Neuronal stem cell (in vitro differentiated cells): ENCODE data around the gene SYN1.
A peak's percentile ranks its signal among the peaks of the same experiment; 100 is the strongest.
"Not testable (repeated sequence)": the region's sequence is repeated elsewhere in the genome, so short reads cannot be mapped to it uniquely, and the experiment has no call there.

ENCODE experiments used
- DNase-seq: peaks from one replicate; pipeline ENCODE4 v3.0.0-alpha.2; 2013; ENCODE audit warnings: low spot score
- H2AFZ ChIP-seq: one replicate; pipeline ENCODE4 v1.6.1; 2013; ENCODE audit warnings: mild to moderate bottlenecking, low read length, inconsistent platforms
- H2AK5ac ChIP-seq: 2 replicates; pipeline ENCODE4 v1.6.1; 2013; ENCODE audit warnings: low read depth, mild to moderate bottlenecking, inconsistent platforms, low read length, moderate library complexity, mixed read lengths
- H2BK120ac ChIP-seq: 2 replicates; pipeline ENCODE4 v1.6.1; 2013; ENCODE audit warnings: low read depth, mild to moderate bottlenecking, inconsistent platforms, low read length, moderate library complexity, mixed read lengths
- H2BK12ac ChIP-seq: one replicate; pipeline ENCODE4 v1.6.1; 2013; ENCODE audit warnings: low read length, inconsistent platforms
- H2BK15ac ChIP-seq: 2 replicates; pipeline ENCODE4 v1.6.1; 2013; ENCODE audit warnings: mild to moderate bottlenecking, low read length, inconsistent platforms, mixed read lengths
- H2BK5ac ChIP-seq: one replicate; pipeline ENCODE4 v1.6.1; 2013; ENCODE audit warnings: inconsistent platforms, mild to moderate bottlenecking, low read length, moderate library complexity
- H3K14ac ChIP-seq: one replicate; pipeline ENCODE4 v1.6.1; 2013; ENCODE audit warnings: low read length, inconsistent platforms
- H3K18ac ChIP-seq: 2 replicates; pipeline ENCODE4 v1.6.1; 2013; ENCODE audit warnings: low read length, inconsistent platforms
- H3K23ac ChIP-seq: 2 replicates; pipeline ENCODE4 v1.6.1; 2013; ENCODE audit warnings: low read depth, mild to moderate bottlenecking, mixed read lengths, low read length, inconsistent platforms; ENCODE audit not compliant: poor library complexity
- H3K27ac ChIP-seq: replicated peaks from 3 replicates; pipeline ENCODE4 v1.5.1; 2013; ENCODE audit warnings: low read length, inconsistent platforms
- H3K27me3 ChIP-seq, 3 experiments: 2 replicates each; pipeline ENCODE4 v1.6.1; 2013; ENCODE audit warnings: low read length in 3 of 3, mild to moderate bottlenecking in 2 of 3, inconsistent platforms in 1 of 3, low read depth in 1 of 3, mixed read lengths in 1 of 3, moderate library complexity in 1 of 3; ENCODE audit not compliant: control insufficient read depth in 3 of 3, insufficient read depth in 3 of 3
- H3K36me3 ChIP-seq, 2 donors: replicated peaks in 1 of 2; 2 replicates each; pipeline ENCODE4 v1.6.1; 2013; ENCODE audit warnings: low read length in 2 of 2; ENCODE audit not compliant: control insufficient read depth in 2 of 2, insufficient read depth in 2 of 2
- H3K4ac ChIP-seq: 2 replicates; pipeline ENCODE4 v1.6.1; 2013; ENCODE audit warnings: inconsistent platforms, mild to moderate bottlenecking, low read length, moderate library complexity
- H3K4me1 ChIP-seq, 2 donors: 1 replicate in 1 of 2; 2 replicates in 1 of 2; pipeline ENCODE4 v1.6.1; 2013; ENCODE audit warnings: low read length in 2 of 2, low read depth in 1 of 2; ENCODE audit not compliant: control insufficient read depth in 2 of 2, insufficient read depth in 1 of 2
- H3K4me2 ChIP-seq: one replicate; pipeline ENCODE4 v1.6.1; 2013; ENCODE audit warnings: mild to moderate bottlenecking, low read length, inconsistent platforms; ENCODE audit not compliant: insufficient read depth, poor library complexity, severe bottlenecking
- H3K4me3 ChIP-seq, 2 donors: 2 replicates each; pipeline ENCODE4 v1.5.1; 2013; ENCODE audit warnings: low read length in 2 of 2, mild to moderate bottlenecking in 2 of 2, inconsistent platforms in 1 of 2, moderate library complexity in 1 of 2
- H3K79me1 ChIP-seq: one replicate; pipeline ENCODE4 v1.6.1; 2013; ENCODE audit warnings: low read depth, mild to moderate bottlenecking, inconsistent platforms, low read length, moderate library complexity
- H3K9ac ChIP-seq: one replicate; pipeline ENCODE4 v1.6.1; 2013; ENCODE audit warnings: mild to moderate bottlenecking, low read depth, low read length, inconsistent platforms; ENCODE audit not compliant: poor library complexity
- H3K9me3 ChIP-seq, 2 donors: replicated peaks in 1 of 2; 2 replicates each; pipeline versions ENCODE3 to v1.6.1; 2013; ENCODE audit warnings: low read length in 2 of 2, mild to moderate bottlenecking in 2 of 2, inconsistent platforms in 1 of 2, low read depth in 1 of 2, mixed read lengths in 1 of 2, moderate library complexity in 1 of 2; ENCODE audit not compliant: control insufficient read depth in 2 of 2, insufficient read depth in 1 of 2
- H4K8ac ChIP-seq: one replicate; pipeline ENCODE4 v1.6.1; 2013; ENCODE audit warnings: low read depth, mild to moderate bottlenecking, inconsistent platforms, low read length, moderate library complexity
- H4K91ac ChIP-seq: one replicate; pipeline ENCODE4 v1.6.1; 2013; ENCODE audit warnings: low read length, low read depth, mild to moderate bottlenecking, inconsistent platforms; ENCODE audit not compliant: poor library complexity
- WGBS, 2 donors: extraction: QIAGEN DNeasy Blood & Tissue Kit; methylation state at CpG; one replicate each; pipeline ENCODE4 v1.1.7; 2013; ENCODE audit warnings: missing lambda C conversion rate in 2 of 2, mixed read lengths in 1 of 2; ENCODE audit not compliant: insufficient read length in 2 of 2, insufficient replicate concordance in 1 of 2; ENCODE audit errors: extremely low coverage in 2 of 2; 5-methylcytosine and 5-hydroxymethylcytosine counted together

SYN1 gene

GRCh38 chrX:47603125-47603524, 16.5 kb downstream of the SYN1 start:
- no CpG with 5 or more reads among the region's 4 CpGs for WGBS, 2 donors
- H3K27ac ChIP-seq, H3K4ac ChIP-seq, H3K79me1 ChIP-seq, H3K9me3 ChIP-seq, H4K91ac ChIP-seq, H4K8ac ChIP-seq, H3K36me3 ChIP-seq, H3K4me2 ChIP-seq, H2BK120ac ChIP-seq, H2BK5ac ChIP-seq, H3K4me1 ChIP-seq, H3K9ac ChIP-seq, H2AK5ac ChIP-seq, DNase-seq, H3K4me3 ChIP-seq, H2AFZ ChIP-seq, H3K27me3 ChIP-seq, H3K23ac ChIP-seq, H2BK12ac ChIP-seq, H3K14ac ChIP-seq, H2BK15ac ChIP-seq, H3K18ac ChIP-seq: not testable (repeated sequence)

GRCh38 chrX:47597222-47597621, 22.4 kb downstream of the SYN1 start:
- H3K27ac ChIP-seq = no peak overlapping the region
- no peaks in the 10 kb centered on the region for H3K27me3 ChIP-seq
- no peak overlapping the region for H2BK12ac ChIP-seq
- H2BK5ac ChIP-seq = no peak overlapping the region
- H4K91ac ChIP-seq = no peak overlapping the region
- H2AFZ ChIP-seq = no peak overlapping the region
- no peak overlapping the region for H2BK15ac ChIP-seq
- no peak overlapping the region for H3K9ac ChIP-seq
- no peak overlapping the region for H4K8ac ChIP-seq
- DNase-seq = no peak
- no peaks in the 10 kb centered on the region for H3K36me3 ChIP-seq
- WGBS, 2 donors = no CpG with 5 or more reads among the region's 3 CpGs
- H3K4me2 ChIP-seq = no peak overlapping the region
- no peak overlapping the region for H3K4me3 ChIP-seq
- H3K4me1 ChIP-seq = no peaks in the 10 kb centered on the region
- H3K9me3 ChIP-seq = peaks cover 0 to 5% of the 10 kb centered on the region in 2 donors
- no peak overlapping the region for H2BK120ac ChIP-seq
- no peak overlapping the region for H2AK5ac ChIP-seq
- H3K4ac ChIP-seq = no peak overlapping the region
- H3K23ac ChIP-seq = no peak overlapping the region
- no peaks in the 10 kb centered on the region for H3K79me1 ChIP-seq
- no peak overlapping the region for H3K14ac ChIP-seq
- H3K18ac ChIP-seq = no peak overlapping the region

GRCh38 chrX:47596256-47596655, 23.4 kb downstream of the SYN1 start:
- Histone ChIP-seq H3K9ac (no peak overlapping the region), H3K9me3 (peaks cover 0 to 5% of the 10 kb centered on the region in 2 donors), H2BK120ac (no peak overlapping the region), H3K4me2 (peak overlapping the region; percentile 18), H3K4ac (no peak overlapping the region), H2BK15ac (no peak overlapping the region), H3K27me3 (no peaks in the 10 kb centered on the region), H3K14ac (no peak overlapping the region), H4K8ac (no peak overlapping the region), H4K91ac (no peak overlapping the region), H3K18ac (no peak overlapping the region), H3K79me1 (no peaks in the 10 kb centered on the region), H3K23ac (no peak overlapping the region), H3K27ac (no peak overlapping the region), H2AK5ac (no peak overlapping the region), H3K36me3 (no peaks in the 10 kb centered on the region), H2BK5ac (no peak overlapping the region), H3K4me3 (no peak overlapping the region), H3K4me1 (no peaks in the 10 kb centered on the region), H2AFZ (no peak overlapping the region), H2BK12ac (no peak overlapping the region)
- no peak for DNase-seq
- WGBS, 2 donors = no CpG with 5 or more reads among the region's 2 CpGs

- DNase-seq = no peak
- H2BK12ac ChIP-seq = no peak overlapping the region
- H3K4ac ChIP-seq = no peak overlapping the region
- H3K4me3 ChIP-seq = no peak overlapping the region
- no CpG with 5 or more reads among the region's 1 CpG for WGBS, 2 donors
- no peak overlapping the region for H2AK5ac ChIP-seq
- no peak overlapping the region for H2BK15ac ChIP-seq
- H3K9ac ChIP-seq = no peak overlapping the region
- H3K4me2 ChIP-seq = no peak overlapping the region
- no peak overlapping the region for H2BK120ac ChIP-seq
- no peak overlapping the region for H3K23ac ChIP-seq
- H3K79me1 ChIP-seq = no peaks in the 10 kb centered on the region
- H3K27me3 ChIP-seq = no peaks in the 10 kb centered on the region
- peaks cover 0 to 5% of the 10 kb centered on the region in 2 donors for H3K9me3 ChIP-seq
- H3K27ac ChIP-seq = no peak overlapping the region
- no peaks in the 10 kb centered on the region for H3K36me3 ChIP-seq
- no peak overlapping the region for H2BK5ac ChIP-seq
- H4K91ac ChIP-seq = no peak overlapping the region
- H3K18ac ChIP-seq = no peak overlapping the region
- no peak overlapping the region for H3K14ac ChIP-seq
- H3K4me1 ChIP-seq = no peaks in the 10 kb centered on the region
- no peak overlapping the region for H4K8ac ChIP-seq
- H2AFZ ChIP-seq = no peak overlapping the region
Observed at GRCh38 chrX:47595716-47596251, 23.9 kb downstream of the SYN1 start.
